ENCODE results near the gene GFPT2. TPM values are rescaled to one million over a fixed set of nuclear protein-coding genes. Genes with fewer than 3 reads are reported as not detected.

GFPT2 gene
- polyA plus RNA-seq, 4 donors: 0.54 to 4.5 (median 1.1) TPM

DNA sequence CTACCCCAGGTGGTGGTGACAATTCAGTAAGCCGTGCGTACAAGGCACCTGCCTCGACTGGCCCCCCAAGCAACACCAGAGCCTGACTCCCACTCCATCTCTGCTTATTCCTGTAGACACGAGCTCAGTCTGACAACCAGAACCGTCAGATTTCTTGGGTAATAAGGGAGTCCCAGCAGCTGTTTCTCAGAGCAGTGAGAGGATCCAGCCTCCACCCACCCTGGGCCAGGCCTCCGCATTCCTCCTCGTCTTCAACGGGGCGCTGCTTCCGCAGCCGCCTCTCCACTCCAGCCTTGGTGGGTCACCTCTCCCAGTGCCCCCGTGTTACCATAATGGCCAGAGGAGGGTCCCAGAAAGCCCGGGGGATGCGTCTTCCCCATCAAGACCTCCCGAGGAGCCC lies 27.7 kb upstream of the GFPT2 start:
- DNase-seq (no peak), FAIRE-seq (no peak)
- 75 to 93% (median 85%) methylated on average over 15 of the region's 15 CpGs for WGBS, 3 donors
- peaks cover 0 to 3% of the 10 kb centered on the region in 2 donors for H3K9me3 ChIP-seq (ENCODE audit: control insufficient read depth in 2 of 2, insufficient read depth in 1 of 2, low read depth in 1 of 2, low read length in 1 of 2)
- H3K27ac ChIP-seq (ENCODE audit: low read depth in 1 of 3, low read length in 2 of 3): no peak overlapping the region
- H3K4me1 ChIP-seq (ENCODE audit: control insufficient read depth in 3 of 3, insufficient read depth in 2 of 3, low read depth in 1 of 3, low read length in 2 of 3): no peaks in the 10 kb centered on the region
- H3K27me3 ChIP-seq (ENCODE audit: control insufficient read depth in 3 of 3, insufficient read depth in 3 of 3, low read length in 3 of 3): no peaks in the 10 kb centered on the region
- H3K4me3 ChIP-seq (ENCODE audit: low read depth in 1 of 3, low read length in 3 of 3): no peak overlapping the region
- H3K36me3 ChIP-seq (ENCODE audit: control insufficient read depth in 3 of 3, insufficient read depth in 2 of 3, low read depth in 1 of 3, low read length in 3 of 3): no peaks in the 10 kb centered on the region

DNA sequence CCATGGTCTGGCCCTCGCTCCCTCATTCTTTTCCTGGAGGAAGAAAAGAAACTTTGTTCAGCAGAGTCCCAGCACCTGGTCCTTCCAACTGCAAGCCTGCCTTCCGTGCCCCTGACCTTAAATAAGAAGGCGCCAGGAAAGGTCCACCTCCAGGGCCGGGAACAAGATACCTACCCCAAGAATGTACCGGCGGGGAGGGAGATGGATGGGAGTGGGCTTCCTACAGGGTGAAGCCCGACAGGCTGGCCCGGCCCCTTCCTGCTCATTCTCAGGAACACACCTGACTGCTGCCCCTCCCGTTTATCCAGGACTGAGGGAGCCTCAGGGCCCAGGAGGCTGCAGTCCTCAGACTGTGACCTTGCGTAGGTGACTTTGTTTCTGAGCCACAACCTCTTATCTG lies 27.3 kb upstream of the GFPT2 start:
- no peaks in the 10 kb centered on the region for H3K4me1 ChIP-seq (ENCODE audit: control insufficient read depth in 3 of 3, insufficient read depth in 2 of 3, low read depth in 1 of 3, low read length in 2 of 3)
- FAIRE-seq (no peak), DNase-seq (no peak)
- H3K9me3 ChIP-seq (ENCODE audit: control insufficient read depth in 2 of 2, insufficient read depth in 1 of 2, low read depth in 1 of 2, low read length in 1 of 2): peaks cover 0 to 3% of the 10 kb centered on the region in 2 donors
- no peaks in the 10 kb centered on the region for H3K27me3 ChIP-seq (ENCODE audit: control insufficient read depth in 3 of 3, insufficient read depth in 3 of 3, low read length in 3 of 3)
- no peak overlapping the region for H3K4me3 ChIP-seq (ENCODE audit: low read depth in 1 of 3, low read length in 3 of 3)
- no peaks in the 10 kb centered on the region for H3K36me3 ChIP-seq (ENCODE audit: control insufficient read depth in 3 of 3, insufficient read depth in 2 of 3, low read depth in 1 of 3, low read length in 3 of 3)
- WGBS, 3 donors: 65 to 79% (median 69%) methylated on average over 10 of the region's 10 CpGs
- H3K27ac ChIP-seq (ENCODE audit: low read depth in 1 of 3, low read length in 2 of 3): no peak overlapping the region

DNA sequence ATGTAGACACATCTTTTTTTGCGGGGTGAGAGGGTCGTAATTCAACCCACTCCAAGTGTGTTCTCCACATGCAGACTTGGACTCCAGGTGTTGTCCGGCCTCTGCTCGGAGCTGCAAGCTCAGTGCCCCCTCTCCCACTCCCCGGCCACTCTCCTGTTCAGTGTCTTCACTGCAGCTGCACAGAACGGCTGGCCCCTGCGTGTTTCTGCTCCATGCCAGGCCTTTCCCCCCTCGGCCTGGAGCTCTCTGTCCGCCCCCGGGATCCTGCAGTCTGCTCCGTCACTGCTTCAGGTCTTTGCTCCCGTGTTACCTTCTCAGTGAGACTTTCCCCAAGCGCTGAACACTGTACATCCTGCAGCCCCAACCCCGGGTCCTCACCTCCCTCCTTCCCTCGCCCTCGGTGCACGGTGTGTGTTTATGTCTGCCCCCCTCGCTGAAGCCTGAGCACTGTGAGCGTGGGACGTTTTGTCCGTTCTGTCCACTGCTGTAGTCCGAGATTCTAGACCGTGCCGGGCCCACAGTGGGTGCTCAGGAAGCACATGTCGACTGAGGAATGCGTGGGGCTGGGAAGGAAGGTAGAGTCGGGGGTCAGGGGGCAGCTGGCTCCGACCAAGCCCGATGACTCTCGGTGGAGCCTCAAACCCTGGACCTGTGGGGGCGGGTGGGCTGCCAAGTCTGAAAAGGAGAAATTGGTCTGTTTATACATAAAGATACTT lies 26.4 kb upstream of the GFPT2 start:
- Histone ChIP-seq H3K27me3 (ENCODE audit: control insufficient read depth in 3 of 3, insufficient read depth in 3 of 3, low read length in 3 of 3) (peaks cover 0 to 3% (median 0%) of the 10 kb centered on the region in 3 donors), H3K4me1 (ENCODE audit: control insufficient read depth in 3 of 3, insufficient read depth in 2 of 3, low read depth in 1 of 3, low read length in 2 of 3) (no peaks in the 10 kb centered on the region), H3K27ac (ENCODE audit: low read depth in 1 of 3, low read length in 2 of 3) (no peak overlapping the region), H3K36me3 (ENCODE audit: control insufficient read depth in 3 of 3, insufficient read depth in 2 of 3, low read depth in 1 of 3, low read length in 3 of 3) (no peaks in the 10 kb centered on the region), H3K4me3 (ENCODE audit: low read depth in 1 of 3, low read length in 3 of 3) (no peak overlapping the region), H3K9me3 (ENCODE audit: control insufficient read depth in 2 of 2, insufficient read depth in 1 of 2, low read depth in 1 of 2, low read length in 1 of 2) (peaks cover 0 to 3% of the 10 kb centered on the region in 2 donors)
- FAIRE-seq (no peak), DNase-seq (no peak)
- WGBS, 3 donors: 83 to 85% (median 85%) methylated on average over 31 of the region's 31 CpGs

DNA sequence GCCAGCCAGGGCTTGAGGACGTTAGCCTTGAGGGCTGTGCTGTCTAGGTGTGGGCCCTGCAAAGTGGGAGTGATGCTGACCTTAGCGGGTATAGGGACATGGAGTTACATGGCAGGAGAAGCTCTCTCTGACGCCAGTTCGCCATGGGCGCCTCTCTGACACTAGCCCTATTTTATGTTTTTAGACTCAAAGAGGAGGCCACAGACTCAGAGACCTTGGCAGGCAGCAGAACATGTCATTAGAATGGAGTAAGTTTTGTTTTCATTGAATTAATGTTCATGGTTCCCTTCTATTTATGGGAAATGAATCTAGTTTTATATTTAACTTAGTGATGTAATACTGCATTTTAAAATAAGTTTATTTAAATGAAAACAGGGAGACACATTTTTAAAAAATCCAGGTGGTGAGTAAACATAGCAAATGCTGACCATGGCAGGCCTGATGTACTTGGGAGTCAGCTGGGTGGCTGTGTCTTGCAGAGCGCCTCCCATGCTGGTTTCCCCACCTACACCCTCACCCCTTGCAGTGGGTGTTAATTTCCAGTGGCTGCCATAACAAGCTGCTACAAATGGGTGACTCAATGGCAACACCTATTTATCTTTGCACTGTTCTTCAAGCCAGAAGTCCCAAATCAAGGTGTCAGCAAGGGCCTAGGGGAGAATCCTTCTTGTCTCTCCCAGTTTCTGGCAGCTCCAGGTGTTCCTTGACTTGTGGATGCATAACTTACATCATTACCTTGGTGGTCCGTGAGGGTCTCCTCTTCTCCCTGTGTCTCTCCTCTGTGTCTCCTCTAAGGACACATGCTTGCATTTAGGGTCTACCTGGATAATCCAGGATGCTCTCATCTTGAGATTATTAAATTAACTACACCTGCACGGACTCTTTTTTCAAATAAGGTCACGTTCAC lies 25.6 kb upstream of the GFPT2 start:
- WGBS, 3 donors: 80 to 84% (median 82%) methylated on average over 9 of the region's 9 CpGs
- no peak for DNase-seq
- Histone ChIP-seq H3K4me1 (ENCODE audit: control insufficient read depth in 3 of 3, insufficient read depth in 2 of 3, low read depth in 1 of 3, low read length in 2 of 3) (no peaks in the 10 kb centered on the region), H3K27ac (ENCODE audit: low read depth in 1 of 3, low read length in 2 of 3) (no peak overlapping the region), H3K9me3 (ENCODE audit: control insufficient read depth in 2 of 2, insufficient read depth in 1 of 2, low read depth in 1 of 2, low read length in 1 of 2) (peaks cover 0 to 3% of the 10 kb centered on the region in 2 donors), H3K27me3 (ENCODE audit: control insufficient read depth in 3 of 3, insufficient read depth in 3 of 3, low read length in 3 of 3) (peaks cover 0 to 4% (median 0%) of the 10 kb centered on the region in 3 donors), H3K4me3 (ENCODE audit: low read depth in 1 of 3, low read length in 3 of 3) (no peak overlapping the region), H3K36me3 (ENCODE audit: control insufficient read depth in 3 of 3, insufficient read depth in 2 of 3, low read depth in 1 of 3, low read length in 3 of 3) (no peaks in the 10 kb centered on the region)
- no peak for FAIRE-seq

DNA sequence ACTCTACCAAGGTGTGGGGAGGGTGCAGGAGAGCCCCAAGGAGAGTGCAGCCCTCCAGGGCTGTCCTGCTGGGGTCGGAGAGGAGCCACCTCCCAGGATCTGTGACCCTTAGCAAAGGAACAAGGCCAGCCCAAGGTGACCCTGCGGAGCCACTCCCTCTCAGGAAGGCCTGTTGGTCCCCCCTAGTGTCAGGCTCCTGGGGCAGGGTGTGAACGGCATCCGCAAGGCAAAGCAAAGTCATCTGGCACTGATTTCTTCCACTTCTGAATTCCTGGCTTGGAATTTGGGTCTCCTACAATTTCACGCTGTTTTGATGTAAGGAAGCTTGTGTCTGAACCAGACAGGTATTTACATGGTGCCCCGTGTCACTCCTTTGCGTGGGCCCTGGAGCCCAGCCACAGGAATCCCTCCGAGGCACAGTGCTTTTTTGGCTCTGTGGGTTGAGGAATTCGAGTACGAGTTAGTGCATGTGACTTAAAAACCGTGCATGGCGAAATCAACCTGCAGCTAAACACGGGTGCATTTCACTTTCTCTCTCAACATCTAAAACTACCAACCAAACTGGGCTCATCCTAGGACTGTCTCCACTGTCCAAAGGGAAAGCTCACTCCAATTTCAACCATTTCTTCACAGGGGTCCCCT lies 24.5 kb upstream of the GFPT2 start:
- 70 to 79% (median 70%) methylated on average over 13 of the region's 13 CpGs for WGBS, 3 donors
- H3K27me3 ChIP-seq (ENCODE audit: control insufficient read depth in 3 of 3, insufficient read depth in 3 of 3, low read length in 3 of 3): peaks cover 0 to 4% (median 0%) of the 10 kb centered on the region in 3 donors
- no peak overlapping the region for H3K27ac ChIP-seq (ENCODE audit: low read depth in 1 of 3, low read length in 2 of 3)
- FAIRE-seq (no peak), DNase-seq (no peak)
- no peaks in the 10 kb centered on the region for H3K4me1 ChIP-seq (ENCODE audit: control insufficient read depth in 3 of 3, insufficient read depth in 2 of 3, low read depth in 1 of 3, low read length in 2 of 3)
- no peaks in the 10 kb centered on the region for H3K36me3 ChIP-seq (ENCODE audit: control insufficient read depth in 3 of 3, insufficient read depth in 2 of 3, low read depth in 1 of 3, low read length in 3 of 3)
- H3K9me3 ChIP-seq (ENCODE audit: control insufficient read depth in 2 of 2, insufficient read depth in 1 of 2, low read depth in 1 of 2, low read length in 1 of 2): no peaks in the 10 kb centered on the region
- no peak overlapping the region for H3K4me3 ChIP-seq (ENCODE audit: low read depth in 1 of 3, low read length in 3 of 3)

DNA sequence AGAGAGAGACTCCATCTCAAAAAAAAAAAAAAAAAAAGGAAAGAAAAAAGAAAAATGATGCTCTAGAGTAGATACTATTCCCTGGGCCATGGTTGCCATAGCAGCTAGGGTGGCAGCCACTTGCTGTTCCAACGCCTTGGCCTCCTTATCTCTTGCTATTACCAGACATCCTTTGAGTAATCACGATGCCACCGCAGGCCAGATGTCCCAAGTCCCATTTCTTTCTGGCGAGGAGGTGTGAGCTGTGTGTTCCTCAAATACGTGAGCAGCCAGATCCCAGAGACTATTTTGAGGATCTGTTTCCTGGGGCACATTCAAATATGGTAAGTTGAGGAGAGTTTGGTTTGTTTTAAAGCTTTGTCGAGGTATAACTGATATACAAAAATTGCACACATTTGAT lies 23.4 kb upstream of the GFPT2 start:
- no peak for FAIRE-seq

DNA sequence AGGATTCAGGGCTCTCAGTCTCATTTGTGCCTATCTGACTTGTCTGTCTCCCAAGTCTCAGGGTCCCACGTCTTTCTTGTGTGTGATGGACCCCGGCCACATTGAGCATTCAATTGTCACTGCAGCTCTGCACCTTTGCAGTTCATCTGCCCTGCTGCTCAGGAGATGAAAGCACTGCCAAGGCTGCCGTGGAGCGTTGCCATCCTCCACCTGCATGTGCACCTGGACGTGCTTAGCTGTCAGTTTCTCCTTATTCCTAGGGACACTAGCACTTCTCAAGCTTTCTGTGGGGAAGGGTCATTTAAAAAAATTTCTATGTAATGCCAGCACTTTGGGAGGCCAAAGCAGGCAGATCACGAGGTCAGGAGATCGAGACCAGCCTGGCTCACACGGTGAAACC lies 22.8 kb upstream of the GFPT2 start:
- WGBS, 3 donors: 67 to 87% (median 73%) methylated on average over 8 of the region's 8 CpGs
- H3K27me3 ChIP-seq (ENCODE audit: control insufficient read depth in 3 of 3, insufficient read depth in 3 of 3, low read length in 3 of 3): peaks cover 0 to 4% (median 0%) of the 10 kb centered on the region in 3 donors
- DNase-seq (no peak), FAIRE-seq (no peak)
- no peaks in the 10 kb centered on the region for H3K36me3 ChIP-seq (ENCODE audit: control insufficient read depth in 3 of 3, insufficient read depth in 2 of 3, low read depth in 1 of 3, low read length in 3 of 3)
- no peak overlapping the region for H3K4me3 ChIP-seq (ENCODE audit: low read depth in 1 of 3, low read length in 3 of 3)
- no peak overlapping the region for H3K27ac ChIP-seq (ENCODE audit: low read depth in 1 of 3, low read length in 2 of 3)
- H3K4me1 ChIP-seq (ENCODE audit: control insufficient read depth in 3 of 3, insufficient read depth in 2 of 3, low read depth in 1 of 3, low read length in 2 of 3): no peaks in the 10 kb centered on the region
- H3K9me3 ChIP-seq (ENCODE audit: control insufficient read depth in 2 of 2, insufficient read depth in 1 of 2, low read depth in 1 of 2, low read length in 1 of 2): no peaks in the 10 kb centered on the region

More for the DNA sequence above, 23.4 kb upstream of the GFPT2 start:
- Histone ChIP-seq H3K4me3 (ENCODE audit: low read depth in 1 of 3, low read length in 3 of 3) (no peak overlapping the region), H3K27ac (ENCODE audit: low read depth in 1 of 3, low read length in 2 of 3) (no peak overlapping the region), H3K9me3 (ENCODE audit: control insufficient read depth in 2 of 2, insufficient read depth in 1 of 2, low read depth in 1 of 2, low read length in 1 of 2) (no peaks in the 10 kb centered on the region), H3K27me3 (ENCODE audit: control insufficient read depth in 3 of 3, insufficient read depth in 3 of 3, low read length in 3 of 3) (peaks cover 0 to 4% (median 0%) of the 10 kb centered on the region in 3 donors), H3K4me1 (ENCODE audit: control insufficient read depth in 3 of 3, insufficient read depth in 2 of 3, low read depth in 1 of 3, low read length in 2 of 3) (no peaks in the 10 kb centered on the region), H3K36me3 (ENCODE audit: control insufficient read depth in 3 of 3, insufficient read depth in 2 of 3, low read depth in 1 of 3, low read length in 3 of 3) (no peaks in the 10 kb centered on the region)
- no peak for DNase-seq
- WGBS, 3 donors: 50 to 65% (median 56%) methylated on average over 6 of the region's 6 CpGs

DNA sequence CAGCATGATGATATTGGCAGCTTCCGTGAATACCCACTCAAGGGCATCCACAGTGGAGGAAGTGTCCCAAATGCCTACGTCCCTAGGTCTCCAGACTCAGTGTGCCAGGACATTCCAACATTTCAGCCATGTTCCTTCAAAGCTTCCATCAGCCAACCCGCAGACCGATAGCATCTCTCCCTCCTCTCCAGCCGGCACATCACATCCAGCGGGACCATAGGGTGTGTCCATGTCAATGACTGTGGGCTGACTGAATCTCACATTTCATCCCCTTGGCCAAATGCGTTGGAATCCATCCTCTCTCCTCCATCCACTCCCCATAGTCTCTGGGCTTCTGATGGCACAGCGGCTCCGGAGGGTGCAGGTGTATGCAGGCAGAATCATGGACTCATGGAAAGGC lies 22.2 kb upstream of the GFPT2 start:
- Histone ChIP-seq H3K27me3 (ENCODE audit: control insufficient read depth in 3 of 3, insufficient read depth in 3 of 3, low read length in 3 of 3) (peaks cover 0 to 4% (median 0%) of the 10 kb centered on the region in 3 donors), H3K4me3 (ENCODE audit: low read depth in 1 of 3, low read length in 3 of 3) (no peak overlapping the region), H3K9me3 (ENCODE audit: control insufficient read depth in 2 of 2, insufficient read depth in 1 of 2, low read depth in 1 of 2, low read length in 1 of 2) (no peaks in the 10 kb centered on the region), H3K27ac (ENCODE audit: low read depth in 1 of 3, low read length in 2 of 3) (no peak overlapping the region), H3K4me1 (ENCODE audit: control insufficient read depth in 3 of 3, insufficient read depth in 2 of 3, low read depth in 1 of 3, low read length in 2 of 3) (no peaks in the 10 kb centered on the region), H3K36me3 (ENCODE audit: control insufficient read depth in 3 of 3, insufficient read depth in 2 of 3, low read depth in 1 of 3, low read length in 3 of 3) (no peaks in the 10 kb centered on the region)
- DNase-seq (no peak), FAIRE-seq (no peak)
- 86 to 91% (median 88%) methylated on average over 9 of the region's 9 CpGs for WGBS, 3 donors

All from small intestine (tissue), 7 donors.